SK-N-SH (cell line): ENCODE measurements around the gene GLYR1. TPM values are rescaled to one million over a fixed set of nuclear protein-coding genes. Genes with fewer than 3 reads are reported as not detected.

Source experiments
- CTCF ChIA-PET: fragments of 300-600, 350-600 bp; formaldehyde crosslinking; extraction: SDS; loops from one replicate; lab custom pipeline; 2021; lab: Yijun Ruan, JAX
- POLR2A ChIA-PET: fragments of 350-600 bp; sonication (Branson Sonifier 250); formaldehyde crosslinking; extraction: SDS; loops from one replicate; lab custom pipeline; 2020; ENCODE audit warnings: antibody characterized with exemption, inconsistent platforms; lab: Yijun Ruan, JAX
- DNase-seq: peaks from one replicate; pipeline ENCODE4 v3.0.0; 2012
- H2AFZ ChIP-seq: fragments of 200-600 bp; sonication (generic); 2 replicates; pipeline ENCODE4 v1.8.1; 2016; ENCODE audit warnings: antibody characterized with exemption, mild to moderate bottlenecking, low read depth
- H3F3A ChIP-seq: fragments of 200-600 bp; sonication (generic); replicated peaks from 2 replicates; pipeline ENCODE3; 2016; ENCODE audit warnings: antibody characterized with exemption, mild to moderate bottlenecking; ENCODE audit not compliant: insufficient read depth
- H3K27ac ChIP-seq, 2 experiments: fragments of 200-500 bp in 1 of 2; fragments of 200-600 bp in 1 of 2; sonication (Bioruptor generic) in 1 of 2; sonication (generic), shearing (Covaris generic) in 1 of 2; 2 replicates each; pipeline versions ENCODE4 v1.5.1 to v1.6.1; 2014 to 2016; ENCODE audit warnings: low read depth in 2 of 2, inconsistent platforms in 1 of 2, low read length in 1 of 2, mild to moderate bottlenecking in 1 of 2, mixed read lengths in 1 of 2
- H3K27me3 ChIP-seq: fragments of 200-600 bp; sonication (generic), shearing (Covaris generic); 2 replicates; pipeline ENCODE4 v1.6.1; 2016; ENCODE audit warnings: mixed run types; ENCODE audit not compliant: insufficient read depth
- H3K36me3 ChIP-seq, 2 experiments: fragments of 200-500 bp in 1 of 2; fragments of 200-600 bp in 1 of 2; sonication (Bioruptor generic) in 1 of 2; sonication (generic) in 1 of 2; replicated peaks in 1 of 2; 2 replicates each; pipeline versions ENCODE3 to v1.5.1; 2014 to 2016; ENCODE audit warnings: low read length in 1 of 2, mild to moderate bottlenecking in 1 of 2; ENCODE audit not compliant: insufficient read depth in 2 of 2, control insufficient read depth in 1 of 2
- H3K4me1 ChIP-seq, 2 experiments: fragments of 200-500 bp in 1 of 2; fragments of 200-600 bp in 1 of 2; sonication (Bioruptor generic) in 1 of 2; sonication (generic), shearing (Covaris generic) in 1 of 2; 2 replicates each; pipeline versions ENCODE4 v1.5.1 to v1.6.1; 2014 to 2016; ENCODE audit warnings: low read depth in 1 of 2, low read length in 1 of 2, mixed run types in 1 of 2; ENCODE audit not compliant: insufficient read depth in 2 of 2, control insufficient read depth in 1 of 2
- H3K4me2 ChIP-seq: fragments of 200-600 bp; sonication (generic), shearing (Covaris generic); 2 replicates; pipeline ENCODE4 v1.6.1; 2017; ENCODE audit warnings: mixed run types
- H3K4me3 ChIP-seq, 2 experiments: fragments of 200-500 bp in 1 of 2; fragments of 200-600 bp in 1 of 2; sonication (Bioruptor generic) in 1 of 2; sonication (generic), shearing (Covaris generic) in 1 of 2; 2 replicates each; pipeline versions ENCODE4 v1.5.1 to v1.8.1; 2014 to 2016; ENCODE audit warnings: low read depth in 2 of 2, inconsistent platforms in 1 of 2, low read length in 1 of 2, mild to moderate bottlenecking in 1 of 2, mixed read lengths in 1 of 2, moderate library complexity in 1 of 2
- H3K79me2 ChIP-seq: fragments of 200-600 bp; sonication (generic); 2 replicates; pipeline ENCODE4 v1.8.1; 2017; ENCODE audit warnings: mild to moderate bottlenecking; ENCODE audit not compliant: insufficient read depth
- H3K9ac ChIP-seq: fragments of 200-600 bp; sonication (generic); 2 replicates; pipeline ENCODE4 v1.6.1; 2017; ENCODE audit warnings: mixed run types
- H3K9me2 ChIP-seq: fragments of 200-600 bp; sonication (generic); 2 replicates; pipeline ENCODE4 v1.6.1; 2017; ENCODE audit warnings: mixed run types
- H3K9me3 ChIP-seq: fragments of 200-600 bp; sonication (generic); 2 replicates; pipeline ENCODE4 v1.6.1; 2017; ENCODE audit warnings: mixed run types, mild to moderate bottlenecking, moderate library complexity
- H4K20me1 ChIP-seq: fragments of 200-600 bp; sonication (generic); 2 replicates; pipeline ENCODE4 v1.6.1; 2017; ENCODE audit warnings: mild to moderate bottlenecking, mixed run types; ENCODE audit not compliant: insufficient read depth
- CHD2 ChIP-seq: fragments of 150-350 bp; IDR thresholded peaks from 2 replicates; pipeline ENCODE4 v1.6.1; 2018; ENCODE audit warnings: low read length; ENCODE audit not compliant: partially characterized antibody
- ELF1 ChIP-seq: IDR thresholded peaks from 2 replicates; pipeline ENCODE4 v1.4.0; 2012
- EP300 ChIP-seq, 2 experiments: IDR thresholded peaks; 2 replicates each; pipeline versions ENCODE4 v1.4.0 to v1.6.1; 2012; ENCODE audit warnings: borderline replicate concordance in 1 of 2, low read depth in 1 of 2, low read length in 1 of 2
- EZH2phosphoT487 ChIP-seq: fragments of 200-600 bp; sonication (generic); IDR thresholded peaks from 2 replicates; pipeline ENCODE4 v1.6.1; 2017; ENCODE audit warnings: low read depth, mixed run types, mild to moderate bottlenecking, antibody characterized with exemption, moderate library complexity, borderline replicate concordance
- FOSL2 ChIP-seq: IDR thresholded peaks from 2 replicates; pipeline ENCODE4 v1.4.0; 2012; ENCODE audit warnings: low read depth, mild to moderate bottlenecking, moderate library complexity, borderline replicate concordance
- FOXJ3 ChIP-seq: sonication (generic); formaldehyde crosslinking; IDR thresholded peaks from 2 replicates; pipeline ENCODE4 v1.5.1; 2020; ENCODE audit warnings: mild to moderate bottlenecking, missing genetic modification reagents
- GABPA ChIP-seq: IDR thresholded peaks from 2 replicates; pipeline ENCODE4 v1.4.0; 2012; ENCODE audit warnings: low read depth, mild to moderate bottlenecking
- MEF2A ChIP-seq: IDR thresholded peaks from 2 replicates; pipeline ENCODE4 v1.4.0; 2012; ENCODE audit warnings: low read depth, borderline replicate concordance
- NFIC ChIP-seq: IDR thresholded peaks from 2 replicates; pipeline ENCODE4 v1.4.0; 2012; ENCODE audit warnings: borderline replicate concordance
- NRF1 ChIP-seq: IDR thresholded peaks from 2 replicates; pipeline ENCODE4 v1.6.1; 2012; ENCODE audit warnings: low read depth, mild to moderate bottlenecking, low read length
- POLR2AphosphoS5 ChIP-seq: IDR thresholded peaks from 2 replicates; pipeline ENCODE4 v1.6.1; 2012; ENCODE audit warnings: low read depth, low read length
- RCOR1 ChIP-seq: fragments of 150-350 bp; IDR thresholded peaks from 2 replicates; pipeline ENCODE4 v1.6.1; 2017; ENCODE audit warnings: antibody characterized with exemption, low read length
- SIN3A ChIP-seq: IDR thresholded peaks from 2 replicates; pipeline ENCODE4 v1.6.1; 2012; ENCODE audit warnings: low read depth, mild to moderate bottlenecking, low read length, moderate library complexity, borderline replicate concordance
- TAF1 ChIP-seq: IDR thresholded peaks from 2 replicates; pipeline ENCODE4 v1.6.1; 2012; ENCODE audit warnings: low read depth, mild to moderate bottlenecking, low read length, moderate library complexity, borderline replicate concordance
- WGBS: methylation state at CpG from one replicate; pipeline ENCODE4 v1.1.6; 2017; ENCODE audit warnings: low lambda C conversion rate; 5-methylcytosine and 5-hydroxymethylcytosine counted together
- polyA plus RNA-seq, 3 experiments: library from polyadenylated mRNA; depleted of rRNA; stranded (reverse); fragments of >200 nt; gene quantifications; 2 replicates each; pipeline ENCODE4 v1.2.3, GENCODE V29; 2012
- TF ChIP-seq, protein P1 (sequence below): fragments of 150-350 bp; IDR thresholded peaks from 2 replicates; pipeline ENCODE4 v1.6.1; 2016; ENCODE audit warnings: mild to moderate bottlenecking, low read depth, low read length
- TF ChIP-seq, protein P2 (sequence below): IDR thresholded peaks from 2 replicates; pipeline ENCODE4 v1.4.0; 2012; ENCODE audit warnings: low read depth, borderline replicate concordance
- TF ChIP-seq, protein P3 (sequence below): fragments of 150-350 bp; IDR thresholded peaks from 2 replicates; pipeline ENCODE4 v1.6.1; 2017; ENCODE audit warnings: antibody characterized with exemption, low read length, low read depth, borderline replicate concordance
- TF ChIP-seq, protein P4 (sequence below): IDR thresholded peaks from 2 replicates; pipeline ENCODE4 v1.4.0; 2012; ENCODE audit warnings: low read depth
- TF ChIP-seq, protein P5 (sequence below): IDR thresholded peaks from 2 replicates; pipeline ENCODE4 v1.4.0; 2012; ENCODE audit warnings: low read depth, borderline replicate concordance

Gene GLYR1
- polyA plus RNA-seq, 1 of the 3 experiments (the other 2 are of a cell fraction), result 40.1 TPM

DNA sequence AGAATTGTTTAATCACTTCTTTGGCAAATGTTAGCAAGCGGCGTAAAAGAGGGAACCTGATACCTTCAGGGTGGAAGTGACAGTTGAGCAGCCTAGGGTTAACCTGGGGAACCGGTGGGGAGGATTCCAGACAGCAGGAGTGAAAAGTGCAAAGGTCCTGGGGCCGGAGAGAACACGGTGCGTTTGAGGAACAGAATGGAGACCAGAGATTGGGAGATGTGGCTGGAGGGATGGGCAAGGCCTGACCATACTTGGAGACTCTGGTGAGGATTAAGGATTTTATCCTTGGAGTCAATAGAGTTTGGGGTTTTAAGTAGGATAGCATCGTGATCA is 77.8 kb downstream of the GLYR1 start (continued):
- TF ChIP-seq FOXJ3 (CRISPR knock-in tag), result no peak
- TF ChIP-seq, protein P1, sequence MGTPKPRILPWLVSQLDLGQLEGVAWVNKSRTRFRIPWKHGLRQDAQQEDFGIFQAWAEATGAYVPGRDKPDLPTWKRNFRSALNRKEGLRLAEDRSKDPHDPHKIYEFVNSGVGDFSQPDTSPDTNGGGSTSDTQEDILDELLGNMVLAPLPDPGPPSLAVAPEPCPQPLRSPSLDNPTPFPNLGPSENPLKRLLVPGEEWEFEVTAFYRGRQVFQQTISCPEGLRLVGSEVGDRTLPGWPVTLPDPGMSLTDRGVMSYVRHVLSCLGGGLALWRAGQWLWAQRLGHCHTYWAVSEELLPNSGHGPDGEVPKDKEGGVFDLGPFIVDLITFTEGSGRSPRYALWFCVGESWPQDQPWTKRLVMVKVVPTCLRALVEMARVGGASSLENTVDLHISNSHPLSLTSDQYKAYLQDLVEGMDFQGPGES, result no peak
- TF ChIP-seq, protein P2, sequence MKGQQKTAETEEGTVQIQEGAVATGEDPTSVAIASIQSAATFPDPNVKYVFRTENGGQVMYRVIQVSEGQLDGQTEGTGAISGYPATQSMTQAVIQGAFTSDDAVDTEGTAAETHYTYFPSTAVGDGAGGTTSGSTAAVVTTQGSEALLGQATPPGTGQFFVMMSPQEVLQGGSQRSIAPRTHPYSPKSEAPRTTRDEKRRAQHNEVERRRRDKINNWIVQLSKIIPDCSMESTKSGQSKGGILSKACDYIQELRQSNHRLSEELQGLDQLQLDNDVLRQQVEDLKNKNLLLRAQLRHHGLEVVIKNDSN, result no peak
- TF ChIP-seq EP300 (IDR thresholded peaks at IDR 0.05; ENCODE audit: borderline replicate concordance in 1 of 2, low read depth in 1 of 2, low read length in 1 of 2), result no peak
- no peak for TF ChIP-seq CHD2
- TF ChIP-seq, all 33 proteins: peak for 0

DNA sequence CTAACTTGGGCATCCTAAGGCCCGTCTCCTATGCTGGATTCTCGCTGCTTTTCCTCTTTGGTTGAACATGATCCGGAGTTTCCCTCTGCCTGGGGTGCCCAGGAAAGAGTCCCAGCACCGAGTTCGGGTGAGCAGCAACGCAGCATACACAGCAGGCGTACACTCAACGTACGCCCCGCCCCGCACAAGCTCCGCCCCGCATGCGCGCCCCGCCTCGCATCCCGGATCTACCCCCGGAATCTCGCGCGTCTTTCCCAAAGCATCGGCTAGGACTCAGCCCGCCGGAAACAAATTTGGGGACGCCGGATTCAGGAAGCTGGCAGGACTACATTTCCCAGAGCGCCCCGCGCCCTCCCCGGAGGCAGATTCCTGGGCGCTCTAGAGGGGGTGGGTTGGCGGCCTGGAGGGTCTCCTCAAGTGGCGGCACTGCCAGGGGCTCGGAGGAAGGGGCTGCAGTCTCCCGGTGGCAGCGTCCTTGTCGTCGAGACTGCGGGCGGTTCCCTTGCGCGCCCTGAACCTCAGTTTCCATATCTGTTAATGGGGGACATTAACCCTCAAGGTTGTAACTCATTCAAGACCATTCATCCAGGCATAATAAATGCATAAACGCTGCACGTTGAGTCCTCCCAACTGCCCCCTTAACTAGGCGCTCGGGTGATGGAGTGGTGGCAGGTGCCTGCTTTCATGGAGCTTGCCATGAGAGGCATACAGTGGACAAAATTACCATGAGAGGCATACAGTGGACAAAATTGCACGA is 78.4 kb downstream of the GLYR1 start:
- TF ChIP-seq GABPA (peak; percentile 85), SIN3A (peak; percentile 68; the same call in 1 of the 2 replicates), NRF1 (peak; percentile 88), NFIC (no peak), EZH2phosphoT487 (no peak), RCOR1 (peak; percentile 14), FOSL2 (no peak), CHD2 (peak; percentile 99), TAF1 (peak; percentile 53), MEF2A (no peak), POLR2AphosphoS5 (peak; percentile 94), ELF1 (peak; percentile 94)
- TF ChIP-seq, protein P3, sequence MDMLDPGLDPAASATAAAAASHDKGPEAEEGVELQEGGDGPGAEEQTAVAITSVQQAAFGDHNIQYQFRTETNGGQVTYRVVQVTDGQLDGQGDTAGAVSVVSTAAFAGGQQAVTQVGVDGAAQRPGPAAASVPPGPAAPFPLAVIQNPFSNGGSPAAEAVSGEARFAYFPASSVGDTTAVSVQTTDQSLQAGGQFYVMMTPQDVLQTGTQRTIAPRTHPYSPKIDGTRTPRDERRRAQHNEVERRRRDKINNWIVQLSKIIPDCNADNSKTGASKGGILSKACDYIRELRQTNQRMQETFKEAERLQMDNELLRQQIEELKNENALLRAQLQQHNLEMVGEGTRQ, result no peak
- TF ChIP-seq, protein P4, sequence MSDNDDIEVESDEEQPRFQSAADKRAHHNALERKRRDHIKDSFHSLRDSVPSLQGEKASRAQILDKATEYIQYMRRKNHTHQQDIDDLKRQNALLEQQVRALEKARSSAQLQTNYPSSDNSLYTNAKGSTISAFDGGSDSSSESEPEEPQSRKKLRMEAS, result peak; percentile 34; the same call in 1 of the 2 replicates
- TF ChIP-seq, protein P5, sequence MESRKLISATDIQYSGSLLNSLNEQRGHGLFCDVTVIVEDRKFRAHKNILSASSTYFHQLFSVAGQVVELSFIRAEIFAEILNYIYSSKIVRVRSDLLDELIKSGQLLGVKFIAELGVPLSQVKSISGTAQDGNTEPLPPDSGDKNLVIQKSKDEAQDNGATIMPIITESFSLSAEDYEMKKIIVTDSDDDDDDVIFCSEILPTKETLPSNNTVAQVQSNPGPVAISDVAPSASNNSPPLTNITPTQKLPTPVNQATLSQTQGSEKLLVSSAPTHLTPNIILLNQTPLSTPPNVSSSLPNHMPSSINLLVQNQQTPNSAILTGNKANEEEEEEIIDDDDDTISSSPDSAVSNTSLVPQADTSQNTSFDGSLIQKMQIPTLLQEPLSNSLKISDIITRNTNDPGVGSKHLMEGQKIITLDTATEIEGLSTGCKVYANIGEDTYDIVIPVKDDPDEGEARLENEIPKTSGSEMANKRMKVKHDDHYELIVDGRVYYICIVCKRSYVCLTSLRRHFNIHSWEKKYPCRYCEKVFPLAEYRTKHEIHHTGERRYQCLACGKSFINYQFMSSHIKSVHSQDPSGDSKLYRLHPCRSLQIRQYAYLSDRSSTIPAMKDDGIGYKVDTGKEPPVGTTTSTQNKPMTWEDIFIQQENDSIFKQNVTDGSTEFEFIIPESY, result peak; percentile 97
- WGBS, result 5% methylated on average over 31 of the region's 48 CpGs
- Histone ChIP-seq H3K9me2 (no peaks in the 10 kb centered on the region), H3K9me3 (no peaks in the 10 kb centered on the region), H3K4me3 (peak overlapping the region; percentile 52 to 65), H3K4me1 (peaks cover 5 to 23% of the 10 kb centered on the region in 2 experiments; a peak in 2 of 4 replicates), H3K9ac (peak overlapping the region; percentile 66), H4K20me1 (no peaks in the 10 kb centered on the region), H3K27ac (peak overlapping the region; percentile 79 to 82), H3F3A (peaks cover 6% of the 10 kb centered on the region), H3K79me2 (peaks cover 31% of the 10 kb centered on the region), H3K36me3 (peaks cover 1 to 6% of the 10 kb centered on the region in 2 experiments), H2AFZ (peak overlapping the region; percentile 88; the same call in 1 of the 2 replicates), H3K27me3 (no peaks in the 10 kb centered on the region), H3K4me2 (peak overlapping the region; percentile 78)
- ChIA-PET CTCF (no interaction called here), POLR2A (interaction anchor here (1.3 to 2.8 kb wide), 4 partner anchors 9 to 34 kb away, joined by 3 to 16 read pairs (median 6); partner anchors contain the start of genes ANKS3, DNAAF8 and ROGDI)
- DNase-seq, result peak; percentile 95
